Nephron progenitor cell (in vitro differentiated cells): ENCODE measurements around the gene SOX30.
A peak's percentile ranks its signal among the peaks of the same experiment; 100 is the strongest.

Experiments used
- DNase-seq: peaks from one replicate; pipeline ENCODE4 v3.0.0; 2021
- H3K27ac Mint-ChIP-seq: 2 replicates; pipeline ENCODE4 v1.8.0; 2021; ENCODE audit warnings: mild to moderate bottlenecking, moderate library complexity, mixed read lengths
- H3K27me3 Mint-ChIP-seq: 2 replicates; pipeline ENCODE4 v1.8.0; 2021; ENCODE audit warnings: mild to moderate bottlenecking, low read depth, mixed read lengths; ENCODE audit not compliant: poor library complexity
- H3K36me3 Mint-ChIP-seq: 2 replicates; pipeline ENCODE4 v1.8.0; 2021; ENCODE audit warnings: low read depth, mixed read lengths
- H3K4me1 Mint-ChIP-seq: 2 replicates; pipeline ENCODE4 v1.8.0; 2021; ENCODE audit warnings: mixed read lengths
- H3K4me3 Mint-ChIP-seq: 2 replicates; pipeline ENCODE4 v1.8.0; 2021; ENCODE audit warnings: mild to moderate bottlenecking, moderate library complexity, mixed read lengths
- H3K9me3 Mint-ChIP-seq: 2 replicates; pipeline ENCODE4 v1.8.0; 2021; ENCODE audit warnings: mild to moderate bottlenecking, moderate library complexity, mixed read lengths
- TF ChIP-seq, protein P1 (sequence below): fragments of 200-600 bp; sonication (generic); IDR thresholded peaks from 2 replicates; pipeline ENCODE4 v1.5.0; 2021; ENCODE audit warnings: antibody characterized with exemption

The SOX30 gene

GRCh38 chr5:157626831-157627230 is 25.4 kb downstream of the SOX30 start:
- Mint-ChIP-seq H3K27me3 (peaks cover 3% of the 10 kb centered on the region), H3K36me3 (no peaks in the 10 kb centered on the region), H3K4me1 (peaks cover 4% of the 10 kb centered on the region), H3K9me3 (peaks cover 27% of the 10 kb centered on the region), H3K27ac (no peak overlapping the region), H3K4me3 (no peak overlapping the region)
- TF ChIP-seq, protein P1, sequence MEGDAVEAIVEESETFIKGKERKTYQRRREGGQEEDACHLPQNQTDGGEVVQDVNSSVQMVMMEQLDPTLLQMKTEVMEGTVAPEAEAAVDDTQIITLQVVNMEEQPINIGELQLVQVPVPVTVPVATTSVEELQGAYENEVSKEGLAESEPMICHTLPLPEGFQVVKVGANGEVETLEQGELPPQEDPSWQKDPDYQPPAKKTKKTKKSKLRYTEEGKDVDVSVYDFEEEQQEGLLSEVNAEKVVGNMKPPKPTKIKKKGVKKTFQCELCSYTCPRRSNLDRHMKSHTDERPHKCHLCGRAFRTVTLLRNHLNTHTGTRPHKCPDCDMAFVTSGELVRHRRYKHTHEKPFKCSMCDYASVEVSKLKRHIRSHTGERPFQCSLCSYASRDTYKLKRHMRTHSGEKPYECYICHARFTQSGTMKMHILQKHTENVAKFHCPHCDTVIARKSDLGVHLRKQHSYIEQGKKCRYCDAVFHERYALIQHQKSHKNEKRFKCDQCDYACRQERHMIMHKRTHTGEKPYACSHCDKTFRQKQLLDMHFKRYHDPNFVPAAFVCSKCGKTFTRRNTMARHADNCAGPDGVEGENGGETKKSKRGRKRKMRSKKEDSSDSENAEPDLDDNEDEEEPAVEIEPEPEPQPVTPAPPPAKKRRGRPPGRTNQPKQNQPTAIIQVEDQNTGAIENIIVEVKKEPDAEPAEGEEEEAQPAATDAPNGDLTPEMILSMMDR: no peak
- DNase-seq: no peak

DNA sequence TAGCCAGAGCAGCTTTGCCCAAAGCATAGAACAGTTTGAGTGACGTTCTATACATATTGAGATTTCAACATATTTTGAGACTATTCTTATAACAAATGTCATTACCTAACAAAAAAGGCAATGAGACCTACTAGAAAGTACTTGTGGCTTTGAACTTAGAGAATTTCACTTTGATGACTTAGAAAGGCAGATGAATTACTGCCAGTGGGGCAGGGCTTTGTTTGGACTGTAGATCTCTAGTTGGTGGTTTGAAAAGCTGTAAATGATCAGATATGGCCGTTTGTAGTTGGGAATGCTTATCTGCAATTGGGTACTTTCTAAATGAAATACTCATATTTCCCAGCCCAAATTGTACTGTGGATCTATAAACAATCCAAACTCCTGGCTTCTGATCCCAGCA is 28.1 kb downstream of the SOX30 start:
- Mint-ChIP-seq H3K36me3 (no peaks in the 10 kb centered on the region), H3K4me1 (peaks cover 4% of the 10 kb centered on the region), H3K27ac (no peak overlapping the region), H3K4me3 (no peak overlapping the region), H3K9me3 (peaks cover 29% of the 10 kb centered on the region), H3K27me3 (peaks cover 3% of the 10 kb centered on the region)
- TF ChIP-seq, protein P1: no peak
- DNase-seq: no peak

DNA sequence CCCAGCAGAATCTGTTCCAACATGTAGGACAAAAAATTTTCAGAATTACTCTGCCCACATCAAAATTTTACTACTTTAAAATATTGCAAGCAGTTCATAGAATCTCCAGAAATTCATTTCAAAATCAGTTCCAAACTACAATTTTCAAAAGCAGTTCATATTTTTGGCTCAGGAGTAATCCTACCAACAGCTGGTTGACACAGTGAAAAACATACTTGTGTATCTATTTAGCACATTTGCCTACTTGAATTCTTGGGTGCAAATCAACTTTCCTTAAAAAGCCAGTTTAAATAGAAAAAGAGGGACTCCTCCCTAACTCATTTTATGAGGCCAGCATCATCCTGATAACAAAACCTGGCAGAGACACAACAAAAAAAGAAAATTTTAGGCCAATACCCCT is 31.5 kb downstream of the SOX30 start:
- no peak for DNase-seq
- peaks cover 4% of the 10 kb centered on the region for H3K4me1 Mint-ChIP-seq
- peaks cover 3% of the 10 kb centered on the region for H3K27me3 Mint-ChIP-seq
- H3K36me3 Mint-ChIP-seq: no peaks in the 10 kb centered on the region
- H3K27ac Mint-ChIP-seq: no peak overlapping the region
- TF ChIP-seq, protein P1: no peak
- no peak overlapping the region for H3K4me3 Mint-ChIP-seq
- H3K9me3 Mint-ChIP-seq: peaks cover 25% of the 10 kb centered on the region

- H3K27ac Mint-ChIP-seq: peak overlapping the region; percentile 30
- H3K36me3 Mint-ChIP-seq: no peaks in the 10 kb centered on the region
- H3K4me3 Mint-ChIP-seq: no peak overlapping the region
- peaks cover 21% of the 10 kb centered on the region for H3K9me3 Mint-ChIP-seq
- peaks cover 7% of the 10 kb centered on the region for H3K4me1 Mint-ChIP-seq
- TF ChIP-seq, protein P1: no peak
- DNase-seq: no peak
- peaks cover 6% of the 10 kb centered on the region for H3K27me3 Mint-ChIP-seq
Observed at GRCh38 chr5:157618191-157618765, 34.0 kb downstream of the SOX30 start.

GRCh38 chr5:157616785-157617184 is 35.5 kb downstream of the SOX30 start:
- peaks cover 6% of the 10 kb centered on the region for H3K9me3 Mint-ChIP-seq
- no peaks in the 10 kb centered on the region for H3K36me3 Mint-ChIP-seq
- H3K27ac Mint-ChIP-seq: no peak overlapping the region
- peaks cover 4% of the 10 kb centered on the region for H3K27me3 Mint-ChIP-seq
- no peak for DNase-seq
- H3K4me1 Mint-ChIP-seq: peaks cover 22% of the 10 kb centered on the region
- TF ChIP-seq, protein P1: no peak
- H3K4me3 Mint-ChIP-seq: no peak overlapping the region
